ENCODE data around the gene NAPB. TPM values are rescaled to one million over a fixed set of nuclear protein-coding genes. Genes with fewer than 3 reads are reported as not detected.
A peak's percentile ranks its signal among the peaks of the same experiment; 100 is the strongest.

The NAPB gene
- total RNA-seq, 2 donors from 2014 or later, result 12.4 to 16.6 TPM

DNA sequence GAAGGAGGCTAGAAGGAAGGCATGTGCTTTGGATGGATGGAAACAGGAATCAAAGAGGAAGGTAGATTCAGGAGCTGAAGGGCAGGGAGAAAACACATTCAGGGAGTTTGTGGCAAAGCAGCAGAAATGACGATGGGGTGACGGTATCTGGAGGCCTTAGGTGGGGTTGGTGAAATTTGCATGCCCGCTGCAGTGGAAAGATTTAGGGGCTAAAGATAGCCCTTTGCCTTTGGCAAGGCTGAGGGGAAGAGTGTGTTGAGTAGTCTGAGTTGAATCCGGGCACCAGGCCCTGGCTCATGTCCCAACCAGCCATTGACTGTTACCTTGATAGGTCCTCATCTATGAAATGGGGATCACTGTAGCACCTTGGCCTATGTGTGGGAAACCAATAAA is 58.0 kb downstream of the NAPB start:
- DNase-seq (ENCODE audit: low spot score) (no peak), ATAC-seq (no peak)
- peak overlapping the region; percentile 97 to 98 for H3K27ac Mint-ChIP-seq
- no peaks in the 10 kb centered on the region for H3K9me3 Mint-ChIP-seq
- no peaks in the 10 kb centered on the region for H3K27me3 Mint-ChIP-seq
- peaks cover 41 to 67% of the 10 kb centered on the region in 2 donors for H3K4me1 Mint-ChIP-seq (ENCODE audit: low read depth in 2 of 2)
- peaks cover 22% of the 10 kb centered on the region for H3K36me3 Mint-ChIP-seq
- H3K4me3 Mint-ChIP-seq, result peak overlapping the region; percentile 89

DNA sequence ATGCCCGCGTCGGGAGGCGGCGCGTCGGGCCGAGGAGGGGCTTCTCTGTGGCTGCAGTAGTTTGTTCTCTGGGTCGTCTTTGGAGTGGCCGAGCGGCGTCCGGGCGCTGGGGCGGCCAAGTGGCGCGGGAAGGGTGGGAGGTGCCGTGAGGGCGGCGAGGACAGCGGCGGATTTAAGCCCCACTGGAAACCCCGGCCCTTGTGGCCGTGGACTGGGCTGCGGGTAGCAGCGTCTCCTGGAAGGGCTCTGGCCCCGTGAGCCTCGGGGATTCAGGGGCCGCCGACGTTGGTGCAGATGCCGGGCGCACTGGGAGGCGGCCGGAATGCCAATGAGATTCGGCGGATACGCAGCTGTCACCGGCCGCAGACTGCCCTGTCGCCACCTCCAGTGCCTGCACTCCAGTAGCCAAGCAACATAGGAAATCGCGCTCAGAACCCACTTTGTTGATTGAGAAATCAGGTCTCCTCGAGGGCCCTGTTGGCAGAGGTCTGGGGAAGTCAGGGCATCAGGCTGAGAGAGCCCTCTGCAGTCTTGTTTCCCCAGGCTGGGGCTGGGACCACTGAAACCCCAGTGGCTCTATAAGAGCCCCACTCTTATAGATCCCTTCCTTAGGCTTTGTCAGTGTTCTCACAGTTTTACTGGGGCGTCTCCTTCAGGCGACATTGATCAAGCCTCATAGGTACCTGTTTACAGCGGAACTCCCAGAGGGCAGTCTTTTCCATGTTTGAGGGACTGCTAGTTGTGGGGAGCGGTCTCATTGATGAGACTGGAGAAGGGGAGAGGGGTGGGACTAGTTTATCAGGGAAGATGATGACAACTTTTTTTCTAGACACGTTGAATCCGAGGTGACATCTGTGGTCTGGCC is 58.7 kb downstream of the NAPB start:
- Mint-ChIP-seq H3K9me3 (no peaks in the 10 kb centered on the region), H3K27ac (peak overlapping the region; percentile 97 to 98), H3K36me3 (peaks cover 22% of the 10 kb centered on the region), H3K4me1 (ENCODE audit: low read depth in 2 of 2) (peaks cover 38 to 66% of the 10 kb centered on the region in 2 donors), H3K4me3 (peak overlapping the region; percentile 89), H3K27me3 (no peaks in the 10 kb centered on the region)
- DNase-seq (ENCODE audit: low spot score) (peak; percentile 81), ATAC-seq (peak; percentile 15 to 31)

DNA sequence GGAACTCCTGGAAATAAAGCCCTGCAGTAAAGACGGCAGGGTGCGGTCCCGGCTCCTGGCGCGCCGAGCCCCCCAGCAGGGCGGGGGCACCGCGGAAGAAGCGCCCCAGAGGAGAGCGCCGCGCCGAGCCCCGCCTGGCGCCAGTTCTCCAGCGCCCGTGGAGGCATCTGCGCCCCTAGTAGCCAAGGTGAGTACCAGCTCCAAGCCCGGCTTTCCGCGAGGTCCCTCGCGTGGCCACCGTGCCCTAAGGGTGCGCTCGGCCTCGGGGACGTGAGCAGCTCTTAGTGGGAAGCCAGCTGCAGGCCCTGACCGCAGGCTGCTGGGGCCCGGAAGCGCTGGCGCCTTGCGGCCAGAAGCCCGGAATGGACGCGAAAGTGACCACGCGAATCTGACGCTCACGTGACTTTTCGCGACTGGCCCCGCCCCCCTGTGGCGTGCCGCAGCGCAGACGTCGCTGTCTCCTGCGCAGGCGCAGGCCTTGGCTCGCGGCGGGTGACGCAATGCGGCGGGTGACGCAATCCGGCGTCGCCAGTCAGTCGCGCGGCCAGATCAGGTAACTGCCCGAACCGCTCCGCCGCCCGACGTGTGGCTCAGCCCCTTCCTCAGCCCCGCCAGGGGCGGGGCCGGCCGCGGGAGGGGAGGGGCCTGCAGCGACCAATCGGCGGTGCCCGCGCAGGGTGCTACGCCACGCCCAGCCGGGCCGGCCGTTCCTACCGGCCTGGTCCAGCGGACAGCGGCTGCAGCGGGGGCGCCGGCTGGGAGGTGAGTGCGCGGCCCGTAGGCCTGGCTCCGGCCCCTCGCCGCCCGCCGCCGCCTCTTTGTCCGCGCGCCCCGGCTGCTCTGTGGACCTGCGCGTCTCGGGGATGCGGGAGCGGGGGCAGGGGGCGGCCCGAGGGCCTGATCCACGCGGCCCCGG is 59.6 kb downstream of the NAPB start, which contains the start of gene GZF1:
GZF1 (plus strand) TSS at position 707 of the 916 bp plus-strand sequence. CDS start 2,202 bp downstream, outside the sequence.
- Mint-ChIP-seq H3K36me3 (peaks cover 22% of the 10 kb centered on the region), H3K4me3 (peak within 1 kb of the TSS; percentile 89), H3K9me3 (no peaks in the 10 kb centered on the region), H3K27me3 (no peaks in the 10 kb centered on the region), H3K27ac (peak within 1 kb of the TSS; percentile 97 to 98), H3K4me1 (ENCODE audit: low read depth in 2 of 2) (peaks cover 38 to 66% of the 10 kb centered on the region in 2 donors)
- ATAC-seq (peak; percentile 91 to 92), DNase-seq (ENCODE audit: low spot score) (peak; percentile 99)

DNA sequence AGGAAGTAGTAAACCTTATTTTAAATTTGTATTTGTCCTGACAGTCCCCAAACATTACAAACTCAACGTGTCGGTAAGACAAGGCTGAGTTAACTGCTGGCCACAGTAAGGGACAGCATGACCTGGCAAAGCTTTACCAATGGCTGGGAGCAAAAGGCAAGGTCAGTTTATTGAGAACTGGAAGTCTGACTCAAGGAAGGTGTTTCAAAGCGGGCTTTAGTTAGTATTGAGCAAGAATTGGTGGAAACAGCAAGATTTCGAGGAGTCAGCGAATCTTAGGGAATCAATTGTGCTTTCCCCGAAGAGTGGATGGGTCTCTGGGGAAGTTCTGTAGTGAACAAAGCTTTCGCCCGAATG is 60.2 kb downstream of the NAPB start:
- ATAC-seq, result no peak
- Mint-ChIP-seq H3K4me3 (peak overlapping the region; percentile 81), H3K36me3 (peaks cover 21% of the 10 kb centered on the region), H3K27ac (peak overlapping the region; percentile 97 to 98), H3K9me3 (no peaks in the 10 kb centered on the region), H3K27me3 (no peaks in the 10 kb centered on the region), H3K4me1 (ENCODE audit: low read depth in 2 of 2) (peaks cover 34 to 60% of the 10 kb centered on the region in 2 donors)
- no peak for DNase-seq (ENCODE audit: low spot score)

DNA sequence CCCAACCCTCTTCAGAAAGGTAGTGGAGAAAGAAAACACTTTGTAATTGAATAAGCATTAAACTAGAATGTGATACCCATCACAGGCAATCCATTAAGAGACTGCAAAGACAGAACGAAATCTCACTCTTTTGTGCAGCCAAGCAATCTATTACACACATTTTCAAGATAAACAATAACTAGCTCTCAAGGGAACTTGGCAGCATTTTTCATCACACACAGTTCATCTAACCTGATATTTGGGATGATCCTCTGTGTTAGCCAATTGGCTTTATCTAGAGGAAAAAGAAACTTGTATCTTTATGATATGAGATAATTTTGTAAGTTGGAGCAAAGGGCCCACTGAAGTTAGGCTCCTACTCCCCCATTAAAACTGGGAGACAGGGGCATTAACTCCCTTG is 60.8 kb downstream of the NAPB start:
- Mint-ChIP-seq H3K4me3 (peak overlapping the region; percentile 81), H3K4me1 (ENCODE audit: low read depth in 2 of 2) (peaks cover 31 to 56% of the 10 kb centered on the region in 2 donors), H3K9me3 (no peaks in the 10 kb centered on the region), H3K27ac (peak overlapping the region; percentile 97 to 98), H3K36me3 (peaks cover 17% of the 10 kb centered on the region), H3K27me3 (no peaks in the 10 kb centered on the region)
- ATAC-seq (no peak), DNase-seq (ENCODE audit: low spot score) (no peak)

DNA sequence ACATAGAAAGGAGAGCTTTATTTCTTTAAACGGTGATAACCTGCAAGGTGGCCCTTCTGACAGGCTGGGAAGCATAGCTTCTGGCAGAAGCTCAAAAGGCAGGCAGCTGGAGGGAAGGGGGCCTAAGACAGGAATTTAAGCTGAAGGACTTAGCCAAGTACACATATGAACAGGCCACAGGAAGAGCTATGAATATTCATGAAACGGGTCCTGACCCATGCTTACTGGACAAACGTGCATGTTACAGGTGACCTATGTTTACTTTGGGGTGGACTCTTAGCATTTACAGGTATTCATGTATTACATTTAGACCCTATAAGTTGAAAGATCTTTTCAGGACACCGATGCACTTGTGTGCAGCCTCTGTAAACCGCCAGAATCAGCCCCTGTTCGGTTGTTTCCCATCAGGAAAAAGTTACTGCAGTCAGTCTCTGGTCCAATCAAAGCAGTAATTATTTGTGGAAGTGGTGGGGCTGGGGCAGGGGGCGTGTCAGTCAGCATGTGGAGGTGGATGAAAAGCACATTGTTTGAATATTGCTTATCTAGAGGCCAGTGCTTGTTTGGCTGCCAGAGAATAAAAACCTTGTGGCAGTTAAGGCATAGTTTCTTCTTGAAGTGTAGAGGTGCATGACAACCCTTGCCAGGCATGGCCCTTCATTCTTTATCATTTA is 62.2 kb downstream of the NAPB start:
- H3K4me1 Mint-ChIP-seq (ENCODE audit: low read depth in 2 of 2), result peaks cover 18 to 45% of the 10 kb centered on the region in 2 donors
- ATAC-seq, result no peak
- peaks cover 11% of the 10 kb centered on the region for H3K36me3 Mint-ChIP-seq

DNA sequence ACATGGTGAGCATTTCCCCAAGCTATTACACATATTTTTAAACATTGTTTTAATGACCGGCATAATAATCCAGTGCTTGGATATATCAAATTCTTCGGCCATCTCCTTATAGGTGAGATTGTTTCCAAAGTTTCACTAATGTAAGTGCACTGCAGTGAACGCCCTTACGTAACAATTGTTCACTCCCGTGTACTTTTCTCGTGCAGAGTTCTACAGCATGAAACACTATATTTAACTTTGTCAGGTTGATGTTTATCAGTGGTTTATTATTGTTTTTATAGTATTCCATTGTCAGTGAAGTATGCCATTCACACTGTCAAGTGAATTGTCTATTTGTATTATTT is 62.8 kb downstream of the NAPB start:
- DNase-seq (ENCODE audit: low spot score), result no peak
- H3K36me3 Mint-ChIP-seq, result peaks cover 11% of the 10 kb centered on the region
- no peaks in the 10 kb centered on the region for H3K9me3 Mint-ChIP-seq
- H3K27me3 Mint-ChIP-seq, result no peaks in the 10 kb centered on the region
- no peak for ATAC-seq
- H3K27ac Mint-ChIP-seq, result peak overlapping the region; percentile 88 to 94
- peaks cover 16 to 39% of the 10 kb centered on the region in 2 donors for H3K4me1 Mint-ChIP-seq (ENCODE audit: low read depth in 2 of 2)
- H3K4me3 Mint-ChIP-seq, result peak overlapping the region; percentile 94

More for the DNA sequence above, 62.2 kb downstream of the NAPB start:
- H3K9me3 Mint-ChIP-seq, result no peaks in the 10 kb centered on the region
- H3K27ac Mint-ChIP-seq, result peak overlapping the region; percentile 88 to 94
- peak overlapping the region; percentile 94 for H3K4me3 Mint-ChIP-seq
- DNase-seq (ENCODE audit: low spot score), result no peak
- no peaks in the 10 kb centered on the region for H3K27me3 Mint-ChIP-seq

DNA sequence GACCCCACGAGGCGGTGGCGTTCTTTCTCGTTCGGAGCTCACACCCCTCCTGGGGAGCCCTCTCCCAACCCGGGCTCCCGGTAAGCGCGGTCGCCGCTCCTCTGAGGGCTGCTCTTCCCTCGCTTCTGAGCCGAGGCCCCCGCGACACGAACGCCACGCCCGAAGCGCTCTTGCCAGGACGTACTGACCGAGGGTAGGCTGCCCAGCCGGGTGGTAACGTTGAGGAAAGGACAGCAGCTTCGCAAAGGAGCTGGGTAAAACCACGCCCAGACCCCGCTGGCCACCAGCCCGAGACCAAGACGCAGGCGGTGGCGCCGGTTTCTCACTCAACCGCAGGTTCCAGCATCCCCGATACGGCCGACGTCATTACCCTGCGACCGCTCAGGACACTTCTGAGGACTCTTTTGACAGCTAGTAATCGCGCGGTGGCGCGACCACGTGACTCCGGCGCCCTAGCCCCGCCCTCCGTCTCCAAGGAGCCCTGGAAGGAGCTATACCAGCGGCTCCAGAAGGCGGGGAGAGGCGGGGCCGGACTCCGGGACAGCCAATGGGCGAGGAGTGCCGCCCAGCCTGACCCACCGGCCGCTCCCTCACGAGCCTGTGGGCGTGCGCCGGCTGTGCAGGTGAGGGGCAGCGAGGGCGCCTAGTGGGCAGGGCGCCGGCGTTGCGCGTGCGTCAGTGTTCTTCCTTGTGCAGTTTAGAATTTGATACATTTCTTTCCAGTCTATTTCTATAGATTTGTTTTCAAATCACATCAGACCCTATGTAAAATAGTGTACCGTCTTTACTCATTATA is 63.3 kb downstream of the NAPB start:
- DNase-seq (ENCODE audit: low spot score) (peak; percentile 100), ATAC-seq (peak; percentile 86 to 88)
- Mint-ChIP-seq H3K36me3 (peaks cover 6% of the 10 kb centered on the region), H3K4me3 (peak overlapping the region; percentile 94), H3K9me3 (no peaks in the 10 kb centered on the region), H3K4me1 (ENCODE audit: low read depth in 2 of 2) (peaks cover 11 to 35% of the 10 kb centered on the region in 2 donors), H3K27me3 (no peaks in the 10 kb centered on the region), H3K27ac (peak overlapping the region; percentile 88 to 94)

DNA sequence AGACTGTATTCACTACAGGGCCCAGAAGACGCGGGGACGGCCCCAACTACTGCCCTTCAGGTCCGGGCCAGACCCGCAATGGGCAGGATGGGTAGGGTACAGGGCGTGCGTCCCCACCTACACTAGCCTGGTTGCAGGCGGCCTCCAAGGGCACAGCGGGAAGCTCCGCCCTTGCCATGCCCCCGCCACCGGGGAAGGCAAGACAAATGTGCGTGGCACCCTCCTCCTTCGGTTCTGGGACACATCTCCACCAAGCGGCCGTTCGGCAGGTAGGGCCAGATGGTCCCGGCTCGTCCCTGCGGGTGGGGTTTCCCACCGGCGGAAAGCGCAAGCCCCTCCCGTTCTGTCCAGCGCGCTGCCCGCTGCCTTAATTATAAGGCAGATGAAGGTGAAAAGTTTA is 65.1 kb downstream of the NAPB start:
- no peak overlapping the region for H3K27ac Mint-ChIP-seq
- peaks cover 15 to 37% of the 10 kb centered on the region in 2 donors for H3K4me1 Mint-ChIP-seq (ENCODE audit: low read depth in 2 of 2)
- DNase-seq (ENCODE audit: low spot score) (no peak), ATAC-seq (no peak)
- H3K36me3 Mint-ChIP-seq, result peaks cover 9% of the 10 kb centered on the region
- no peaks in the 10 kb centered on the region for H3K27me3 Mint-ChIP-seq
- H3K9me3 Mint-ChIP-seq, result no peaks in the 10 kb centered on the region
- H3K4me3 Mint-ChIP-seq, result no peak overlapping the region

DNA sequence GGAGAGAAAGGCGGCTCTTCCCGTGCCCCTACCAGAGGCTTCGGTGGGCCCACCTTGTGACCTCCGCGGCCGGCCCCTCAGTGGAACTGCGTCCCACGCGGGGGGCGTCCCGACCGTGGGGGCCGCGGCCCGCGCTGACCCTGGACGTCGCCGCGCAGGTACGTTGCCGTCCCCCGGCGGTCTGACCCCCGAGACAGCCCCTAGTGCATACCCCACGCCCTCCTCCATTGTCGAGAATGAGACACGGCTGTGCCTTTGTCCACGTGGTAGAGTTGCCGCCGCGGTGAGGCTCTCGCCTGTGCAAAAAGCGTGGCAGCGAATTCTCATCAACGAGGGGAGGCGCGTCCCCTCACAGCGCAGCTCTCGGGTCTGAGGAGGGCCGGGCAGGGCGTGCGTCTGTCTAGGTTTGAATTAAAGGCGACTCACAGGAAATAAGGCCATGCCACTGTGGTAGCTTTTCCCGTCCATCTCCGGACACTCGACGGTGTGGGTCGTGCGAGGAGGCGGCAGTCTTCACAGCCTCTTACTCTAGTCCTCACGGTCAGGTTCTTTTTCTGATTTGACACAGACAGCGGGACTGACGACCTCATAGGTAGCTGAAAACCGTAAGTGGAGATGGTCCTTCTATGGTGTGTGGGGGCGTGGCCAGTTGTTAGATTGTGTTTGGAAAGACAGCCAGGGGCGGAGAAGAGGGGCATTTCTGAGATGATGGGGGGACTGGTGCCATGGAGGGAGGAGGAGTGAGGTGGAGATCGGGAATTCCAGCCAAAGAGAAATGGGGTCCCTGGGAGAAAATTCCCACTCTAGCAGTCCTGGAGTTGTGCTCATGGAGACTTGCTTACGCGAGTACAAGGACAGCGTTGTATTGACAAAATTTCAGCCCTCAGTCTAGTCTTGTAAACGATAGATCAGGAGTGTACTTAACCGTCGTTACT is 70.1 kb downstream of the NAPB start:
- peaks cover 18 to 24% of the 10 kb centered on the region in 2 donors for H3K4me1 Mint-ChIP-seq (ENCODE audit: low read depth in 2 of 2)
- H3K4me3 Mint-ChIP-seq, result peak overlapping the region; percentile 95
- no peaks in the 10 kb centered on the region for H3K9me3 Mint-ChIP-seq
- DNase-seq (ENCODE audit: low spot score) (peak; percentile 74), ATAC-seq (peak; percentile 41 to 48)
- no peaks in the 10 kb centered on the region for H3K27me3 Mint-ChIP-seq
- H3K27ac Mint-ChIP-seq, result peak overlapping the region; percentile 99 to 100
- H3K36me3 Mint-ChIP-seq, result peaks cover 11% of the 10 kb centered on the region

DNA sequence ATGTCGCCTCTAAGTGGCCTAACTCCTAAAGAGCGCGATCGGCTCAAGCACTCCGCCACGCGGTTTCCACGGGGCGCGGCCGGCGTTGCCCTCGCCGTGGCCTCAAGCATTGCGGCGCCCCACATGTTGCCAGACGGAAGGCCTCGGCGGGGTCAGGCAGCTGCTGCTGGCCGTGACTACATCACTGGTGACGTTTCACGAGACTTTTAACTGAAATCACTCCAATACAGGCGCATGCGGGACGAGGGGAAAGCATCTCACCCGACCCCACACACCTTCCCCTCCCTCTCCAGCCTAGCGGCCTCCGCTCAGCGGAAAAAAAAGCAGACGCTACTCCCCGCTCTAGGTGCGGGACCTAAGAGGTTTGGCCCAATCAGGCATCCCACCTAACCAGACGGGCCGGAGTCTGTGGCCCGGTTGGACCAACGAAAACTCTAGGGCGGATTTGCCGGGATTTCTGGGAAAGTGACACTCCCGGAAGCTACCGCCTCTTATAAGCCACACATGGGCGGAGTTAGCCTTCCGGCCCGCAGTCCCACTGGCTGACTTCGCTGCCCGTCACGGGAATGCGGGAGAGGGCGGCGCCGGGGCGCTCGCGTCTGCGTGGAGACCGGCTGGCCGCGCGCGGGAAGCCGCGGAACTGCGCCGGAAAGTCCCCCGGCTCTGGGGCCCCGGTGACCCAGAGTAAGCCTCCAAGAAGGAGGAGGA is 70.9 kb downstream of the NAPB start, which contains the start of gene NXT1:
NXT1 (plus strand) TSS at position 596 of the 708 bp plus-strand sequence. CDS start 3,251 bp downstream, outside the sequence.
- no peaks in the 10 kb centered on the region for H3K27me3 Mint-ChIP-seq
- H3K9me3 Mint-ChIP-seq, result no peaks in the 10 kb centered on the region
- peaks cover 9% of the 10 kb centered on the region for H3K36me3 Mint-ChIP-seq
- H3K4me3 Mint-ChIP-seq, result peak within 1 kb of the TSS; percentile 98
- ATAC-seq (peak; percentile 94 to 95), DNase-seq (ENCODE audit: low spot score) (peak; percentile 98)
- H3K4me1 Mint-ChIP-seq (ENCODE audit: low read depth in 2 of 2), result peaks cover 18 to 24% of the 10 kb centered on the region in 2 donors
- peak within 1 kb of the TSS; percentile 99 to 100 for H3K27ac Mint-ChIP-seq

Data from natural killer cell treated with Interleukin-12 subunit alpha and Interleukin-12 subunit beta and Interleukin-15 and Interleukin-18, amount 100 ng/mL, for 72 hours (primary cell).